SK-N-SH (cell line): ENCODE data around the gene UBAC2.

Experiments used
- CTCF ChIP-seq: fragments of 200-600 bp; sonication (generic); IDR thresholded peaks from 2 replicates; pipeline ENCODE4 v1.6.1; 2017; ENCODE audit warnings: antibody characterized with exemption, mild to moderate bottlenecking, moderate library complexity
- RCOR1 ChIP-seq: fragments of 150-350 bp; IDR thresholded peaks from 2 replicates; pipeline ENCODE4 v1.6.1; 2017; ENCODE audit warnings: antibody characterized with exemption, low read length
- REST ChIP-seq: IDR thresholded peaks from 2 replicates; pipeline ENCODE4 v1.6.1; 2012; ENCODE audit warnings: mild to moderate bottlenecking, low read depth, low read length, moderate library complexity

GRCh38 chr13:99406799-99407201, 206.1 kb downstream of the UBAC2 start:
- TF ChIP-seq CTCF (no peak), REST (no peak), RCOR1 (no peak)
